ENCODE measurements around the gene NAB1.

The NAB1 gene, protein sequence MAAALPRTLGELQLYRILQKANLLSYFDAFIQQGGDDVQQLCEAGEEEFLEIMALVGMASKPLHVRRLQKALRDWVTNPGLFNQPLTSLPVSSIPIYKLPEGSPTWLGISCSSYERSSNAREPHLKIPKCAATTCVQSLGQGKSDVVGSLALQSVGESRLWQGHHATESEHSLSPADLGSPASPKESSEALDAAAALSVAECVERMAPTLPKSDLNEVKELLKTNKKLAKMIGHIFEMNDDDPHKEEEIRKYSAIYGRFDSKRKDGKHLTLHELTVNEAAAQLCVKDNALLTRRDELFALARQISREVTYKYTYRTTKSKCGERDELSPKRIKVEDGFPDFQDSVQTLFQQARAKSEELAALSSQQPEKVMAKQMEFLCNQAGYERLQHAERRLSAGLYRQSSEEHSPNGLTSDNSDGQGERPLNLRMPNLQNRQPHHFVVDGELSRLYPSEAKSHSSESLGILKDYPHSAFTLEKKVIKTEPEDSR

DNA sequence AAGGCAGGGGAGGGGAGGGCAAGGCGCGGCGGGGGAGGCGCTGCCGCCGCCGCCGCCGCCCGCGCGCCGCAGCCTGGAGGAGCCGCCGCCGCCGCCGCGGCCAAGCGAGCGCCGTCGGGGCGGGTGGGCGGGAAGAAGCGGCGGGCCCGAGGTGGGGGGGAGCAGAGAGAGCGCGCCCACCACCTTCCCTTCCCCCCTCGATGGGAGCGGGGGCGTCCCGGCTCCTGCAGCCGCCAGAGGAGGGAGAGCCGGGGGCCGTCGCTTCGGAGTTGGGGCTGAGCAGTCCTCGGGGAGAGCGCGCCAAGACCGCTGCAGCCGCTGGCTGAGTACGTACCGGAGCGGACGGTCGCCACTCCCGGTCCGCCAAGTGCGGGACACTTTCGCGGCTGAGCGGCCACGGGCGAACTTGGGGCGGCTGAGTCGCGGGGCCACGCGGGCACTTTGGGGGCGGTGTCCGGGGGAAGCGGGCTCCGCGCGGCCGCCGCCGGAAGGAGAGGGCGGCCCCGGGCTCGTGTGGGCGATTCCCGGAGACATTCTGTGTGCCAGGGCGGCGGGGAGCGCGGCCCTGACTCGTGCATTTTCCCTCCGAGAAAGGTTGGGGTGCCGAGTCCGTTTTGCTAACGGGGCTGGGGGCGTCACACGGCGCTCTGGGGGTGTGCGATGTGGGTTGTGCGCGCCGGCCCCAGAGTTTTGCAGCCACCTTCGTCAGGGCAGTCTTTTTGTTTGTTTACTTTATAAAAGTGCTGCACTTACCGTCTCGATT lies at the start of gene NAB1:
Gene NAB1 (plus strand): TSS at position 49 of the 763 bp plus-strand sequence. CDS start 10,094 bp downstream, outside the sequence.
- peak within 1 kb of the TSS; percentile 79 for H3K4me3 ChIP-seq (ENCODE audit: control insufficient read depth, low read depth, low read length)

DNA sequence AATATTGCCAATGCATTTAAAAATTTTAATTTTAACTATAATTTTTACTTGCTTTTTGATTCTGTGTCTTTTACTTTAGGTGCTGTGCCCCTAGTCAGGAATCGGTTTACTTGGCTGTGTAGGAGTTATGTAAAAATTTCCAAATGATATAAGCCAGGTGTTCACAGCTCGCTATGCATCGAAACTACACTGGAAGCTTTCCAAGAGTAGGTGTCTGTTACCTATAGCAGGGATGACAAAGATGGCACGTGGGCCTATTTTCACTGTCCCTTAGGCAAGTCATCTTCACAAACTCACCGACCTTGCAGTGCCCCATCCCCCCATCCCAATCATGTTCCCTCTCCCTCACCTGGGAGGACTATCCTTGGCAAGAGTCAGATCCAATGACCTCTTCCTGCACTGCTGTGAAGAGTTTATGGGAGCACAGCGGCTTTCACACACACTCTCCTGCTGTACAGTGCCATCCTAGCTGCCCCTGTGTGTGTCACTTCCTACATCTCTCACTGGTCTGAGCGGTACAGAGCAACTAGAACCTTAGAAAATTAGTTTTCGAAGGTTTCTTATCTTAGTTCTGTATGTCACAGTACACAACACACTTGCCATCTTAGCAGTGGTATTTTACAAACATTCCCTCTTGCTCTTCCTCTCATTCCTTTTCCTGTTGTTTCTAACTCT lies 49.2 kb upstream of the NAB1 start:
- TF ChIP-seq, protein P1, sequence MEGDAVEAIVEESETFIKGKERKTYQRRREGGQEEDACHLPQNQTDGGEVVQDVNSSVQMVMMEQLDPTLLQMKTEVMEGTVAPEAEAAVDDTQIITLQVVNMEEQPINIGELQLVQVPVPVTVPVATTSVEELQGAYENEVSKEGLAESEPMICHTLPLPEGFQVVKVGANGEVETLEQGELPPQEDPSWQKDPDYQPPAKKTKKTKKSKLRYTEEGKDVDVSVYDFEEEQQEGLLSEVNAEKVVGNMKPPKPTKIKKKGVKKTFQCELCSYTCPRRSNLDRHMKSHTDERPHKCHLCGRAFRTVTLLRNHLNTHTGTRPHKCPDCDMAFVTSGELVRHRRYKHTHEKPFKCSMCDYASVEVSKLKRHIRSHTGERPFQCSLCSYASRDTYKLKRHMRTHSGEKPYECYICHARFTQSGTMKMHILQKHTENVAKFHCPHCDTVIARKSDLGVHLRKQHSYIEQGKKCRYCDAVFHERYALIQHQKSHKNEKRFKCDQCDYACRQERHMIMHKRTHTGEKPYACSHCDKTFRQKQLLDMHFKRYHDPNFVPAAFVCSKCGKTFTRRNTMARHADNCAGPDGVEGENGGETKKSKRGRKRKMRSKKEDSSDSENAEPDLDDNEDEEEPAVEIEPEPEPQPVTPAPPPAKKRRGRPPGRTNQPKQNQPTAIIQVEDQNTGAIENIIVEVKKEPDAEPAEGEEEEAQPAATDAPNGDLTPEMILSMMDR (conservative IDR thresholded peaks at IDR 0.05; ENCODE audit: control insufficient read depth, insufficient read depth, low read depth, low read length): no peak
- no peak for DNase-seq (ENCODE audit: low read depth)
- no peak overlapping the region for H3K4me3 ChIP-seq (ENCODE audit: control insufficient read depth, low read depth, low read length)

More for the DNA sequence above, at the start of gene NAB1:
- DNase-seq (ENCODE audit: low read depth): no peak
- TF ChIP-seq, protein P1 (conservative IDR thresholded peaks at IDR 0.05; ENCODE audit: control insufficient read depth, insufficient read depth, low read depth, low read length): no peak

DNA sequence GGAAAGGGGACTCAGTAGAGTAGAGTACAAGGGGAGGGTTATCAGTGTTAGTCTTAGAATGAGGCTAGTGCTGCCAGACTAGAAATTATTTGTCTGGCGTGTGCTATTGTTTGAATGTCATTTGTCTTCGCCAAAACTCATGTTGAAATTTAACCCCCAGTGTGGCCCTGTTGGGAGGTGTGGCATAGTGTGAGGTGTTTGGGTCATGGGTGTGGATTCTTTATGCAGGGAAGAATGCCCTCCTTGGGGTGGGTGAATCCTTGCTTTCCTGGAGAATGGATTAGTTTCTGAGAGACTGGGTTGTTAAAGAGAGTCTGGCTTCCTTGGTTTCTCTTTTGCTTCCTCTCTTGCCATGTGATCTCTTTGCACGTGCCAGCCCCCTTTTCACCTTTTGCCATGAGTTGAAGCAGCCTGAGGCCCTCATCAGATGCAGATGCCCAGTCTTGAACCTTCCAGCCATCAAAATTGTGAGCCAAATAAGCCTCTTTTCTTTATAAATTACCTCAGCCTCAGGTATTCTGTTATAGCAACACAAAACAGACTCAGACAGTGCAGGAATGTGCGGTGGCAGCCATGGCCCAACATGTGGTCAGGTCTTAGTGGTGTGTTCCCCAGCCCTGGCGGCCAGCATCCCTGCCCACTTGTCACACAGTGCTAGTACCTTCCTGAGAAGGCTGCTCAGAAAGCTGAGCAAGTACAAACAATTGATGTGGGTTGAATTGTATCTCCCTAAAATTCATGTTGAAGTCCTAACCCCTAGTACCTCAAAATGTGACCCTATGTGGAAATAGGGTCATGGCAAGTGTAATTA lies 48.4 kb upstream of the NAB1 start:
- TF ChIP-seq, protein P1 (conservative IDR thresholded peaks at IDR 0.05; ENCODE audit: control insufficient read depth, insufficient read depth, low read depth, low read length): no peak
- no peak for DNase-seq (ENCODE audit: low read depth)
- no peak overlapping the region for H3K4me3 ChIP-seq (ENCODE audit: control insufficient read depth, low read depth, low read length)

DNA sequence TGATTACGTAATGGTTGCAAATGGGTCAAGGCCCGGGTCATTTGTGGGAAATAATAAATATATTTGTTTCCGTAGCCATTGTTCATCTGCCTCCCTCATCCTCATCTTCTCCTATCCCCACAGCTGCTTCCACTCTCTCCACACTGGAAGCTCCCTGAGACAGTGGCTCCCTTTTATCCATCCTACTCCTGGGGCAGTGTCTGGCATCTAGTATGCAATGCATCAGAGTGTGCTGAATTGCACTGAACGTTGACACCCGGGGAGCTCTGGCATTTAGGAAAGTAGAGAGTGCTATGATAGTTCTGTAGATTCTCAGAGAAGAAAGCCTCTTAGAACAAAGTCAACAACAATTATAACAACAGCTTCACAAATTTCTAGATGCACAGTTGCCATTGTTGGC lies 45.5 kb upstream of the NAB1 start:
- DNase-seq (ENCODE audit: low read depth): no peak
- TF ChIP-seq, protein P1 (conservative IDR thresholded peaks at IDR 0.05; ENCODE audit: control insufficient read depth, insufficient read depth, low read depth, low read length): no peak
- H3K4me3 ChIP-seq (ENCODE audit: control insufficient read depth, low read depth, low read length): no peak overlapping the region

DNA sequence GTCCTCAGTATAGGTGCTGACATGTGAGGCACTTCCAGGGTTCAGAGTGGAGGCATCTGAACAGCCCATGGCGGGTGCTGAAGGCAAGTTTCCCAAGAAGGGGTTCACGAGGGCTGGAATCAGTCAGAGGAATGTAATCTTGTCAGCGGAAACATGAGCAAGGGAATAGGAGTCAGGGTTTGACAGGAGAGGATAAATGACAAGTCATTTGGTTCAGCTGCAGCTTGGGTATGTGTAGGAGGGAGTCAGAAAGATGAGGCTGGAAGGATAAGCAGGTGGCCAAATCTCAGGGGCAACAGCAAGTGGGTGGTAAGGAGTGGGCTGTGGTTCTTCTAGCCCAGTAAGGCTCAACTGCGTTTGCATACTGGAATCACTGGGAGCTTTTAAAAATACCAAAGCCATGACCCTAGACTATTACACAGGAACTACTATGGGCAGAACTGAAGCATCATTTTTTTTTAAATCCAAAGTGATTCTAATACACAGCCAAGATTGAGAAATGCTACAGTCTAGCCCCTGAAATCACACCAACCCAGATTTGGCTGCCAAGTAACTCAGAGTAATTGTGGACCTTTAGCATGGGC lies 41.8 kb upstream of the NAB1 start:
- no peak overlapping the region for H3K4me3 ChIP-seq (ENCODE audit: control insufficient read depth, low read depth, low read length)
- DNase-seq (ENCODE audit: low read depth): peak; percentile 76
- TF ChIP-seq, protein P1 (conservative IDR thresholded peaks at IDR 0.05; ENCODE audit: control insufficient read depth, insufficient read depth, low read depth, low read length): no peak

Measured in fibroblast of mammary gland (primary cell).